ENCODE data around the gene ZNF83.

GRCh38 chr19:52566121-52566520 is 72.0 kb downstream of the ZNF83 start:
- TF ChIP-seq POLR2A (IDR thresholded peaks at IDR 0.05; ENCODE audit: low read depth, low read length) (no peak), TAF1 (IDR thresholded peaks at IDR 0.05; ENCODE audit: borderline replicate concordance, low read depth, low read length) (no peak)

Data from GM12892 (cell line).